ENCODE results near the gene UTP14A.

Gene UTP14A

DNA sequence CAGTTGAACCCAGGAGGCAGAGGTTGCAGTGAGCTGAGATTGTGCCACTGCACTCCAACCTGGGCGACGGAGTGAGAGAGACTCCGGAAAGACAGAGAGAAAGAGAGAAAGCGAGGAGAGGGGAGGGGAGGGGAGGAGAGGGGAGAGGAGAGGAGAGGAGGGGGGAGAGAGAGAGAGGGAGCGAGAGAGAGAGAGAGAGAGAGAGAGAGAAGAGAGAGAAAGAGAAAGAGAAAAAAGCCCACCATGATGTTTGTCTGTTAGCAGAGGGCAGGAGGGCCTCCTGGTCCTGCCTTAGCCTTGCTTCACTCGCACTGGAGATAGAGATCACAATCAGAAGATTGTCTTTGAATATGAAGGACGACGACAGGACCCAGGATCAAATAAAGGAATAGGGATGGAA lies 57.8 kb downstream of the UTP14A start:
- no peaks in the 10 kb centered on the region for H3K36me3 ChIP-seq

DNA sequence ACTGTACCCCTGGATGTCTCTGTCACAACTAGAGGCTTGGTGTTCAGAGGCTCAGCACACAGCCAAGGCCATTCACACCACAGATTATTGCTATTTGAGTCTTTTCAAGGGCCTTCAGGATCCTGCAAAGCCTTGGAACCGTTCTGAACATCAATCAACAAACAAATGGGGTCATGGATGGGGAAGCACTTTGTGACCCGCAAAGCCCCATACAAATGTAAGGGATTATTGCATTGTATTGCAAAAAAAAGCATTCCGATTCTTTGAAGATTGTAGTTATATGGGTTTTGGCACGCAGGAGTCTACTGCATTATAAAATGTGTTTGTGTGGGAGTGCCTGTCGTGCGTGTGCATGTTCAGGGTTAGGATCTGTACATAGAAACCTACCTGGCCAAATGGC lies 59.2 kb downstream of the UTP14A start:
- Histone ChIP-seq H3K27me3 (no peaks in the 10 kb centered on the region), H3K4me1 (ENCODE audit: control insufficient read depth in 1 of 2, insufficient read depth in 1 of 2, low read depth in 1 of 2, low read length in 1 of 2) (peaks cover 14 to 20% of the 10 kb centered on the region in 2 experiments), H3K9me3 (no peaks in the 10 kb centered on the region), H3K36me3 (no peaks in the 10 kb centered on the region), H3K27ac (no peak overlapping the region), H3K4me3 (ENCODE audit: low read depth in 1 of 2, low read length in 1 of 2) (no peak overlapping the region)
- TF ChIP-seq, protein P1, sequence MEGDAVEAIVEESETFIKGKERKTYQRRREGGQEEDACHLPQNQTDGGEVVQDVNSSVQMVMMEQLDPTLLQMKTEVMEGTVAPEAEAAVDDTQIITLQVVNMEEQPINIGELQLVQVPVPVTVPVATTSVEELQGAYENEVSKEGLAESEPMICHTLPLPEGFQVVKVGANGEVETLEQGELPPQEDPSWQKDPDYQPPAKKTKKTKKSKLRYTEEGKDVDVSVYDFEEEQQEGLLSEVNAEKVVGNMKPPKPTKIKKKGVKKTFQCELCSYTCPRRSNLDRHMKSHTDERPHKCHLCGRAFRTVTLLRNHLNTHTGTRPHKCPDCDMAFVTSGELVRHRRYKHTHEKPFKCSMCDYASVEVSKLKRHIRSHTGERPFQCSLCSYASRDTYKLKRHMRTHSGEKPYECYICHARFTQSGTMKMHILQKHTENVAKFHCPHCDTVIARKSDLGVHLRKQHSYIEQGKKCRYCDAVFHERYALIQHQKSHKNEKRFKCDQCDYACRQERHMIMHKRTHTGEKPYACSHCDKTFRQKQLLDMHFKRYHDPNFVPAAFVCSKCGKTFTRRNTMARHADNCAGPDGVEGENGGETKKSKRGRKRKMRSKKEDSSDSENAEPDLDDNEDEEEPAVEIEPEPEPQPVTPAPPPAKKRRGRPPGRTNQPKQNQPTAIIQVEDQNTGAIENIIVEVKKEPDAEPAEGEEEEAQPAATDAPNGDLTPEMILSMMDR (IDR thresholded peaks at IDR 0.05): no peak

More for the DNA sequence above, 57.8 kb downstream of the UTP14A start:
- TF ChIP-seq, protein P1 (IDR thresholded peaks at IDR 0.05): no peak
- no peaks in the 10 kb centered on the region for H3K27me3 ChIP-seq
- H3K4me1 ChIP-seq (ENCODE audit: control insufficient read depth in 1 of 2, insufficient read depth in 1 of 2, low read depth in 1 of 2, low read length in 1 of 2): peaks cover 22% of the 10 kb centered on the region in 2 experiments
- no peak overlapping the region for H3K27ac ChIP-seq
- H3K4me3 ChIP-seq (ENCODE audit: low read depth in 1 of 2, low read length in 1 of 2): no peak overlapping the region
- no peaks in the 10 kb centered on the region for H3K9me3 ChIP-seq

GRCh38 chrX:129968968-129969367 lies 63.0 kb downstream of the UTP14A start:
- H3K27me3 ChIP-seq: no peaks in the 10 kb centered on the region
- no peak overlapping the region for H3K4me3 ChIP-seq (ENCODE audit: low read depth in 1 of 2, low read length in 1 of 2)
- H3K9me3 ChIP-seq: no peaks in the 10 kb centered on the region
- H3K27ac ChIP-seq: no peak overlapping the region
- no peaks in the 10 kb centered on the region for H3K36me3 ChIP-seq
- TF ChIP-seq, protein P1 (IDR thresholded peaks at IDR 0.05): no peak
- H3K4me1 ChIP-seq (ENCODE audit: control insufficient read depth in 1 of 2, insufficient read depth in 1 of 2, low read depth in 1 of 2, low read length in 1 of 2): no peaks in the 10 kb centered on the region

DNA sequence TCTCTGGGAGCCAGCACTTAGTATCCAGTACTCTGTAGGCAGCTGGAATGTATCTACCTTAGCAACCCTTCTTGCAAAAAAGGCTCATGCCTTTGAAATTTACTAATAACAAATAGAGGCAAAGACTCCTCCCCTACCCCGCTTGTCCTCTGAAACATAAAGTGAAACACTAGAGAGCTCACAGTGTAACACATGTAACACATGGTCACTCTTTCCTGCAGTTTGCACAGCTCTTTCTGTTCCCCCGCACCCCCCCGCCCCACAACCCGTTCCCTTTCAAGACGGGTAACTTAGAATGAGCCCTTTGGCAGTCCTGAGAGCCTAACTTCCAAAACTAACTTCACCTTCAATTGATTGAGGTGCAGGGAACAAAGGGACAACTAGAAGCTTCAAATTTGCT lies 70.5 kb downstream of the UTP14A start:
- H3K27me3 ChIP-seq: peaks cover 10% of the 10 kb centered on the region
- no peak overlapping the region for H3K27ac ChIP-seq
- H3K4me1 ChIP-seq (ENCODE audit: control insufficient read depth in 1 of 2, insufficient read depth in 1 of 2, low read depth in 1 of 2, low read length in 1 of 2): peaks cover 11 to 21% of the 10 kb centered on the region in 2 experiments
- no peaks in the 10 kb centered on the region for H3K36me3 ChIP-seq
- TF ChIP-seq, protein P1 (IDR thresholded peaks at IDR 0.05): no peak
- H3K9me3 ChIP-seq: no peaks in the 10 kb centered on the region
- no peak overlapping the region for H3K4me3 ChIP-seq (ENCODE audit: low read depth in 1 of 2, low read length in 1 of 2)
